Ovary (tissue), 9 donors: ENCODE measurements around the gene GNG7. TPM values are rescaled to one million over a fixed set of nuclear protein-coding genes. Genes with fewer than 3 reads are reported as not detected.

Experiments
- DNase-seq, 5 donors: peaks; one replicate each; pipeline ENCODE4 v3.0.0-alpha.2; 2019 to 2020
- H3K27ac ChIP-seq, 2 donors: fragments of 200-600 bp; one replicate each; pipeline versions ENCODE4 v1.5.1 to v1.8.0; 2019 to 2022
- H3K27me3 ChIP-seq: fragments of 200-600 bp; one replicate; pipeline ENCODE4 v1.8.0; 2022
- H3K36me3 ChIP-seq: fragments of 200-600 bp; sonication (generic); one replicate; pipeline ENCODE4 v1.5.1; 2019
- H3K4me1 ChIP-seq: one replicate; pipeline ENCODE4 v1.8.1; 2013; ENCODE audit warnings: mild to moderate bottlenecking, moderate library complexity; ENCODE audit not compliant: insufficient read depth
- H3K4me3 ChIP-seq: fragments of 200-600 bp; sonication (generic); one replicate; pipeline ENCODE4 v1.5.1; 2017
- H3K9me3 ChIP-seq, 2 donors: fragments of 200-600 bp in 1 of 2; sonication (generic) in 1 of 2; one replicate each; pipeline versions ENCODE4 v1.5.1 to v1.8.1; 2013 to 2019; ENCODE audit warnings: mild to moderate bottlenecking in 1 of 2, moderate library complexity in 1 of 2
- CTCF ChIP-seq, 3 donors: fragments of 450-650 bp in 2 of 3; fragments of 200-600 bp in 1 of 3; IDR thresholded peaks; one replicate each; pipeline versions ENCODE4 v1.5.1 to v1.8.0; 2016 to 2022; ENCODE audit warnings: antibody characterized with exemption in 3 of 3, mild to moderate bottlenecking in 1 of 3
- EP300 ChIP-seq: sonication (generic); formaldehyde crosslinking; IDR thresholded peaks from one replicate; pipeline ENCODE4 v1.6.1; 2017; ENCODE audit warnings: antibody characterized with exemption
- POLR2A ChIP-seq: fragments of 450-650 bp; IDR thresholded peaks from one replicate; pipeline ENCODE4 v1.6.1; 2017; ENCODE audit warnings: antibody characterized with exemption, mild to moderate bottlenecking, moderate library complexity
- WGBS, 3 donors: extraction: QIAGEN DNeasy Blood & Tissue Kit in 1 of 3; methylation state at CpG; one replicate each; pipeline versions ENCODE4 v1.1.5 to v1.1.7; 2013 to 2017; 5-methylcytosine and 5-hydroxymethylcytosine counted together
- intact Hi-C, 4 donors: fragments of 100-400 bp; cut with DNase I; formaldehyde crosslinking; loops; one replicate each; pipeline versions ENCODE4 v1.11.0 to v1.15.1; 2022 to 2023
- polyA plus RNA-seq, 2 donors: library from polyadenylated mRNA; stranded (reverse); fragments of 200-250 nt in 1 of 2; fragments of 350-450 nt in 1 of 2; fragmentation: Illumina TruSeq in 1 of 2; extraction: RNeasy Lipid Tissue Mini Kit (QIAGEN cat#74804) in 1 of 2; gene quantifications; one replicate each; pipeline ENCODE4 v1.2.3, GENCODE V29; 2013 to 2014
- total RNA-seq, 7 donors: library from RNA; depleted of rRNA in 2 of 7; stranded (reverse); fragments of >200 nt in 2 of 7; fragmentation: NEBNext Ultra II Directional in 3 of 7; extraction: Animal tissue kit (Norgen Biotek cat#: 25700) in 3 of 7; gene quantifications; one replicate each; pipeline versions ENCODE4 v1.1.0 to v1.2.4, GENCODE V29; 2016 to 2023
- donor health status: DM: no; HTN: no; CAD: no; lungs with moderate emphysema.
- donor health status: DM: no; HTN: no; CAD: no.
- donor health status: Bipolar disorder and iron deficiency.
- donor health status: DM: yes; HTN: yes; CAD: no.
- donor health status: DM: no; HTN: no; CAD: no.
- donor health status: DM: yes; HTN: yes; CAD: no.

The GNG7 gene
- total and polyA plus RNA-seq, 9 donors, result 4.1 to 36.3 (median 15.1) TPM

- Histone ChIP-seq H3K9me3 (no peaks in the 10 kb centered on the region), H3K4me3 (no peak overlapping the region), H3K27me3 (no peaks in the 10 kb centered on the region), H3K36me3 (no peaks in the 10 kb centered on the region), H3K4me1 (peaks cover 14% of the 10 kb centered on the region), H3K27ac (no peak overlapping the region)
- intact Hi-C loops, result loop anchor here in 1 of 4 donors (10.0 kb wide), 1 partner anchor 69 kb away; no protein-coding TSS in a partner anchor
- WGBS, 3 donors, result 59 to 71% (median 71%) methylated on average over 7 of the region's 7 CpGs
- DNase-seq, result no peak
- TF ChIP-seq CTCF (IDR thresholded peaks at IDR 0.05) (no peak), POLR2A (no peak), EP300 (no peak)
Measured at GRCh38 chr19:2724148-2724557, 21.7 kb upstream of the GNG7 start.

GRCh38 chr19:2723747-2724146, 21.3 kb upstream of the GNG7 start:
- WGBS, 3 donors, result 67 to 79% (median 68%) methylated on average over 14 of the region's 14 CpGs
- peak overlapping the region in 1 of 2 donors; percentile 53 for H3K27ac ChIP-seq
- no peaks in the 10 kb centered on the region for H3K27me3 ChIP-seq

GRCh38 chr19:2723345-2723715, 20.8 kb upstream of the GNG7 start:
- Histone ChIP-seq H3K4me3 (no peak overlapping the region), H3K27me3 (no peaks in the 10 kb centered on the region), H3K4me1 (peaks cover 14% of the 10 kb centered on the region), H3K9me3 (no peaks in the 10 kb centered on the region), H3K36me3 (no peaks in the 10 kb centered on the region), H3K27ac (peak overlapping the region in 1 of 2 donors; percentile 53)
- 37 to 46% (median 40%) methylated on average over 13 of the region's 13 CpGs for WGBS, 3 donors
- TF ChIP-seq POLR2A (no peak), CTCF (IDR thresholded peaks at IDR 0.05) (no peak), EP300 (no peak)
- no peak for DNase-seq
- intact Hi-C loops, result loop anchor here in 1 of 4 donors (10.0 kb wide), 1 partner anchor 69 kb away; no protein-coding TSS in a partner anchor

More at GRCh38 chr19:2723747-2724146, 21.3 kb upstream of the GNG7 start:
- H3K4me1 ChIP-seq, result peaks cover 14% of the 10 kb centered on the region
- DNase-seq, result no peak
- intact Hi-C loops, result loop anchor here in 1 of 4 donors (10.0 kb wide), 1 partner anchor 69 kb away; no protein-coding TSS in a partner anchor
- H3K4me3 ChIP-seq, result no peak overlapping the region
- no peak for TF ChIP-seq POLR2A
- no peak for TF ChIP-seq EP300
- TF ChIP-seq CTCF (IDR thresholded peaks at IDR 0.05), result no peak
- H3K36me3 ChIP-seq, result no peaks in the 10 kb centered on the region
- H3K9me3 ChIP-seq, result no peaks in the 10 kb centered on the region

- no peaks in the 10 kb centered on the region for H3K27me3 ChIP-seq
- H3K4me3 ChIP-seq, result no peak overlapping the region
- 23 to 42% (median 24%) methylated on average over 12 to 28 of the region's 28 CpGs for WGBS, 3 donors
- DNase-seq, result peak; percentile 81 to 88 (median 83)
- H3K4me1 ChIP-seq, result peaks cover 14% of the 10 kb centered on the region
- TF ChIP-seq EP300 (no peak), POLR2A (no peak), CTCF (IDR thresholded peaks at IDR 0.05) (no peak)
- no peaks in the 10 kb centered on the region for H3K9me3 ChIP-seq
- H3K27ac ChIP-seq, result peak overlapping the region in 1 of 2 donors; percentile 53
- H3K36me3 ChIP-seq, result no peaks in the 10 kb centered on the region
- intact Hi-C loops, result loop anchor here in 1 of 4 donors (10.0 kb wide), 1 partner anchor 68 kb away; no protein-coding TSS in a partner anchor
Measured at GRCh38 chr19:2722541-2723344, 20.2 kb upstream of the GNG7 start.
